HepG2 (cell line): Measurements from ENCODE around the gene SAA1.
"Not testable (repeated sequence)": the region's sequence is repeated elsewhere in the genome, so short reads cannot be mapped to it uniquely, and the experiment has no call there.

Source experiments
- CHD2 ChIP-seq: IDR thresholded peaks from 2 replicates; pipeline ENCODE4 v1.6.1; 2011; ENCODE audit warnings: low read depth, low read length, improper control_type of control experiment
- CTCF ChIP-seq: sonication (generic); formaldehyde crosslinking; IDR thresholded peaks from 2 replicates; pipeline ENCODE4 v1.5.0; 2020; ENCODE audit warnings: mild to moderate bottlenecking, missing genetic modification reagents, moderate library complexity
- HINFP ChIP-seq: sonication (generic); formaldehyde crosslinking; IDR thresholded peaks from 2 replicates; pipeline ENCODE4 v1.4.0; 2020; ENCODE audit warnings: low read depth, mild to moderate bottlenecking, missing genetic modification reagents
- KDM1A ChIP-seq: IDR thresholded peaks from 2 replicates; pipeline ENCODE4 v1.6.1; 2016; ENCODE audit warnings: missing compliant biosample characterization
- POLR2A ChIP-seq, 2 experiments: IDR thresholded peaks; 2 replicates each; pipeline ENCODE4 v1.6.1; 2011; ENCODE audit warnings: low read depth in 2 of 2, low read length in 2 of 2, mild to moderate bottlenecking in 1 of 2, moderate library complexity in 1 of 2; ENCODE audit not compliant: insufficient read depth in 1 of 2
- RNF2 ChIP-seq: fragments of 450-650 bp; conservative IDR thresholded peaks from 2 replicates; pipeline ENCODE4 v1.6.1; 2016; ENCODE audit warnings: low read depth
- TEF ChIP-seq: sonication (generic); formaldehyde crosslinking; IDR thresholded peaks from 2 replicates; pipeline ENCODE4 v1.5.0; 2020; ENCODE audit warnings: missing genetic modification reagents
- THAP11 ChIP-seq: IDR thresholded peaks from 2 replicates; pipeline ENCODE4 v1.6.1; 2016; ENCODE audit warnings: missing biosample characterization, missing genetic modification reagents
- ZNF281 ChIP-seq: sonication (generic); formaldehyde crosslinking; IDR thresholded peaks from 2 replicates; pipeline ENCODE4 v1.4.0; 2020; ENCODE audit warnings: missing genetic modification reagents, borderline replicate concordance
- TF ChIP-seq, protein P1 (sequence below): IDR thresholded peaks from 2 replicates; pipeline ENCODE4 v1.6.1; 2016; ENCODE audit warnings: low read depth, control low read depth

DNA sequence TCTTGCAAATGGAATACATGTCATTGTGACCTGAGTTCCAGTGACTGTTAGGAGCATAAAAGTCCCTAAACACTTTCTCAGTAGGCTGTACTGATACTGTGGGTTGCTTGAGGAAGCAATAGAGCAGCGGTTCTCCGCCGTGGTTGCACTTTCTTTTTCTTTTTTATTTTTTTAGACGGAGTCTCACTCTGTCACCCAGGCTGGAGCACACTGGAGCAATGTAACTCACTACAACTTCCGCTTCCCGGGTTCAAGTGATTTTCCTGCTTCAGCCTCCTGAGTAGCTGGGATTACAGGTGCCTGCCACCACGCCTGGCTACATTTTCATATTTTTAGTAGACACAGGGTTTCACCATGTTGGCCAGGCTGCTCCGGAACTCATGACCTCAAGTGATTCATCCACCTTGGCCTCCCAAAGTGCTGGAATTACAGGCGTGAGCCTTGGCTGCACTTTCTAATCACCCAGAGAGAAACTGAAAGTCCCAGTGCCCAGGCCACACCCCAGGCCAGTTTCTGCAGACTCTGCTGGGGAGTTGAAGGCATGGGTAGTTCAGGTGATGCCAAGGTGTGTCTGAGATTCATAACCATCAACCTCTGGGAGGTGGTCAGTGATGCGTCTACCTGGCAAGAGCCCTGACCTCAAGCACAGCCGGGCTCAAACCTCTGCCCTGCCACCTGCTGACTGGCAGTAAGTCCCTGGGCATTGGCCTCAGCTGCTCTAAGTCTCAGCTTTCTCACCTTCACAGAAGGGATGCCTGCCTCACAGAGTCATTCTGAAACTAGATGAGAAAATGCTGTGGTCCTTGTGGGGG is 19.5 kb upstream of the SAA1 start:
- not testable (repeated sequence) for TF ChIP-seq RNF2; TEF (CRISPR knock-in tag); POLR2A (IDR thresholded peaks at IDR 0.05; ENCODE audit: insufficient read depth in 1 of 2, low read depth in 2 of 2, low read length in 2 of 2); ZNF281 (CRISPR knock-in tag); CTCF (CRISPR knock-in tag); KDM1A; HINFP (CRISPR knock-in tag); THAP11 (CRISPR knock-in tag); CHD2
- TF ChIP-seq, protein P1, sequence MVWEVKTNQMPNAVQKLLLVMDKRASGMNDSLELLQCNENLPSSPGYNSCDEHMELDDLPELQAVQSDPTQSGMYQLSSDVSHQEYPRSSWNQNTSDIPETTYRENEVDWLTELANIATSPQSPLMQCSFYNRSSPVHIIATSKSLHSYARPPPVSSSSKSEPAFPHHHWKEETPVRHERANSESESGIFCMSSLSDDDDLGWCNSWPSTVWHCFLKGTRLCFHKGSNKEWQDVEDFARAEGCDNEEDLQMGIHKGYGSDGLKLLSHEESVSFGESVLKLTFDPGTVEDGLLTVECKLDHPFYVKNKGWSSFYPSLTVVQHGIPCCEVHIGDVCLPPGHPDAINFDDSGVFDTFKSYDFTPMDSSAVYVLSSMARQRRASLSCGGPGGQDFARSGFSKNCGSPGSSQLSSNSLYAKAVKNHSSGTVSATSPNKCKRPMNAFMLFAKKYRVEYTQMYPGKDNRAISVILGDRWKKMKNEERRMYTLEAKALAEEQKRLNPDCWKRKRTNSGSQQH (CRISPR knock-in tag), result not testable (repeated sequence)
